ENCODE data around the gene CD300LG. TPM values are rescaled to one million over a fixed set of nuclear protein-coding genes. Genes with fewer than 3 reads are reported as not detected.
"Not testable (repeated sequence)": the region's sequence is repeated elsewhere in the genome, so short reads cannot be mapped to it uniquely, and the experiment has no call there.

CD300LG gene
- total RNA-seq, 2 experiments from 2014 or later, result not detected

DNA sequence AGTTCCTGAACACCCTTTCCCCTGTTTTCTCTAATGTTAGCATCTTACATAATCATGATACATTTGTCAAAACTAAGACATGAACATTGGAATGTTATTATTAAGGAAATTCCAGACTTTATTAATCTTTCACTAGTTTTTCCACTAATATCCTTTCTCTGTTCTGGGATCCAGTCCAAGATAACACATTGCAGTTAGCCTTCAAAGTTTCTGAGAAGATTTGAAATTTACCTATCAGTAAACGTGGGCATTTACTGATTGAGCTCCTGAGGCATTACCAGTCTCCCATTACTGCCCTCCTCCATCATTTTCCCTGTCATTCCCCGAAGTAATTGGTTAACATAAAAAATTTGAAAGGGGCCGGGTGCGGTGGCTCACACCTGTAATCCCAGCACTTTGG is 5.7 kb upstream of the CD300LG start:
- ChIA-PET CTCF (ENCODE audit: unreplicated experiment) (no interaction called here), POLR2A (interaction anchor here (0.6 kb wide), 1 partner anchor 365 kb away, joined by 5 read pairs; no protein-coding TSS in a partner anchor)
- no peak overlapping the region for H3K27ac ChIP-seq (ENCODE audit: low read depth, low read length, poor library complexity, severe bottlenecking)
- H2AFZ ChIP-seq (ENCODE audit: low read length), result no peak overlapping the region
- no peaks in the 10 kb centered on the region for H3K79me2 ChIP-seq (ENCODE audit: insufficient read depth, low read depth, low read length)
- TF ChIP-seq, protein P1, sequence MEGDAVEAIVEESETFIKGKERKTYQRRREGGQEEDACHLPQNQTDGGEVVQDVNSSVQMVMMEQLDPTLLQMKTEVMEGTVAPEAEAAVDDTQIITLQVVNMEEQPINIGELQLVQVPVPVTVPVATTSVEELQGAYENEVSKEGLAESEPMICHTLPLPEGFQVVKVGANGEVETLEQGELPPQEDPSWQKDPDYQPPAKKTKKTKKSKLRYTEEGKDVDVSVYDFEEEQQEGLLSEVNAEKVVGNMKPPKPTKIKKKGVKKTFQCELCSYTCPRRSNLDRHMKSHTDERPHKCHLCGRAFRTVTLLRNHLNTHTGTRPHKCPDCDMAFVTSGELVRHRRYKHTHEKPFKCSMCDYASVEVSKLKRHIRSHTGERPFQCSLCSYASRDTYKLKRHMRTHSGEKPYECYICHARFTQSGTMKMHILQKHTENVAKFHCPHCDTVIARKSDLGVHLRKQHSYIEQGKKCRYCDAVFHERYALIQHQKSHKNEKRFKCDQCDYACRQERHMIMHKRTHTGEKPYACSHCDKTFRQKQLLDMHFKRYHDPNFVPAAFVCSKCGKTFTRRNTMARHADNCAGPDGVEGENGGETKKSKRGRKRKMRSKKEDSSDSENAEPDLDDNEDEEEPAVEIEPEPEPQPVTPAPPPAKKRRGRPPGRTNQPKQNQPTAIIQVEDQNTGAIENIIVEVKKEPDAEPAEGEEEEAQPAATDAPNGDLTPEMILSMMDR (conservative IDR thresholded peaks at IDR 0.05; ENCODE audit: low read length), result no peak
- no peak for TF ChIP-seq EZH2phosphoT487 (IDR thresholded peaks at IDR 0.05; ENCODE audit: borderline replicate concordance, low read depth, low read length)
- no peak overlapping the region for H3K4me2 ChIP-seq (ENCODE audit: low read length)
- H3K4me1 ChIP-seq (ENCODE audit: insufficient read depth, low read length, poor library complexity, severe bottlenecking), result no peaks in the 10 kb centered on the region
- no peak overlapping the region for H3K4me3 ChIP-seq (ENCODE audit: low read depth, low read length, poor library complexity, severe bottlenecking)
- no peak for DNase-seq (ENCODE audit: low spot score)
- H3K9me3 ChIP-seq (ENCODE audit: low read length), result no peaks in the 10 kb centered on the region
- H4K20me1 ChIP-seq (ENCODE audit: insufficient read depth, low read length), result no peaks in the 10 kb centered on the region
- BruUV-seq (replicated peaks), result no TSS peak
- H3K36me3 ChIP-seq (ENCODE audit: insufficient read depth, low read length), result no peaks in the 10 kb centered on the region
- intact Hi-C loops (cut with micrococcal nuclease; ENCODE audit: unreplicated experiment), result no loop called here
- H3K9me2 ChIP-seq (ENCODE audit: insufficient read depth, low read length), result no peaks in the 10 kb centered on the region

DNA sequence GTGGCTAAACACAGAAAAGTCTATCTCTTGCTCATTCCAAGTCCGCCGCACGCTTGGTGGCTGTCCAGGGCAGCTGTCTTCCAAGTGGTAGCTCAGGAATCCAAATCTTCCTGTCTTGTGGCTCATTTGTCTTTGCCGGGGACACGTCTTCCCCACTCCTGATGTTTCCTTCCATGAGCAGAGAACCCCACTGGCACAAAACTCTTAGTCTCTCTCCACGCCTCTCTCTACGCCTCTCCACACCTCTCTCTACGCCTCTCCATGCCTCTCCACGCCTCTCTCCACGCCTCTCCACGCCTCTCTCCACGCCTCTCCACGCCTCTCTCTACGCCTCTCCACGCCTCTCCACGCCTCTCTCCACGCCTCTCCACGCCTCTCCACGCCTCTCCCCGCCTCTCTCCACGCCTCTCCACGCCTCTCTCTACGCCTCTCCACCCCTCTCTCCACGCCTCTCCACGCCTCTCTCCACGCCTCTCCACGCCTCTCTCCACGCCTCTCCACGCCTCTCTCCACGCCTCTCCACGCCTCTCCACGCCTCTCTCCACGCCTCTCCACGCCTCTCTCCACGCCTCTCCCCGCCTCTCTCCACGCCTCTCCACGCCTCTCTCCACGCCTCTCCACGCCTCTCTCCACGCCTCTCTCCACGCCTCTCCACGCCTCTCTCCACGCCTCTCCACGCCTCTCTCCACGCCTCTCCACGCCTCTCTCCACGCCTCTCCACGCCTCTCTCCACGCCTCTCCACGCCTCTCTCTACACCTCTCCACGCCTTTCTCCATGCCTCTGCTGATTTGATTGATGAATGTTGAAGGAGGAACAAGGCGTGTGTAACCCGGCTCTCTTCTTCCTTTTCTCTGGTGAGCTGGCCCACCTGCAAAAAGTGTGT is 4.6 kb upstream of the CD300LG start:
- H3K4me2 ChIP-seq (ENCODE audit: low read length); intact Hi-C loops (cut with micrococcal nuclease; ENCODE audit: unreplicated experiment); CTCF ChIA-PET (ENCODE audit: unreplicated experiment); H3K36me3 ChIP-seq (ENCODE audit: insufficient read depth, low read length); H3K9me3 ChIP-seq (ENCODE audit: low read length); DNase-seq (ENCODE audit: low spot score); H3K4me3 ChIP-seq (ENCODE audit: low read depth, low read length, poor library complexity, severe bottlenecking); H3K9me2 ChIP-seq (ENCODE audit: insufficient read depth, low read length); H3K27ac ChIP-seq (ENCODE audit: low read depth, low read length, poor library complexity, severe bottlenecking); H3K79me2 ChIP-seq (ENCODE audit: insufficient read depth, low read depth, low read length); H3K4me1 ChIP-seq (ENCODE audit: insufficient read depth, low read length, poor library complexity, severe bottlenecking); H4K20me1 ChIP-seq (ENCODE audit: insufficient read depth, low read length); BruUV-seq (replicated peaks); H2AFZ ChIP-seq (ENCODE audit: low read length): not testable (repeated sequence)
- POLR2A ChIA-PET, result interaction anchor here (0.6 kb wide), 1 partner anchor 967 kb away, joined by 5 read pairs; no protein-coding TSS in a partner anchor

DNA sequence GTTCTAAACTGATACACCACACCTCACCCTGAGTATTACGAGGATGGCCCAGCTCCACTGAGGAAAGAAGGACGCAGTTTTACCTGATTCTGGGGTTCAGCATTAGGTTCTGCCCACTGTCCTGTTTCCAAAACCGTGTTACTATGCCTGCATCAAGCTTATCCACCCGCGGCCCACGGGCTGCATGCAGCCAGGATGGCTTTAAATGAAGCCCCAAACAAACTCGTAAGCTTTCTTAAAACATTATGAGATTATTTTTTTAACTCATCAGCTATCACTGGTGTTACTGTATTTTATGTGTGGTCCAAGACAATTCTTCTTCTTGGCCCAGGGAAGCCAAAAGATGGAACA is 4.0 kb upstream of the CD300LG start:
- no TSS peak for BruUV-seq (replicated peaks)
- Histone ChIP-seq H3K36me3 (ENCODE audit: insufficient read depth, low read length) (no peaks in the 10 kb centered on the region), H3K4me1 (ENCODE audit: insufficient read depth, low read length, poor library complexity, severe bottlenecking) (no peaks in the 10 kb centered on the region), H3K4me3 (ENCODE audit: low read depth, low read length, poor library complexity, severe bottlenecking) (no peak overlapping the region), H3K27ac (ENCODE audit: low read depth, low read length, poor library complexity, severe bottlenecking) (no peak overlapping the region), H2AFZ (ENCODE audit: low read length) (no peak overlapping the region), H4K20me1 (ENCODE audit: insufficient read depth, low read length) (no peaks in the 10 kb centered on the region), H3K4me2 (ENCODE audit: low read length) (no peak overlapping the region), H3K9me3 (ENCODE audit: low read length) (no peaks in the 10 kb centered on the region), H3K79me2 (ENCODE audit: insufficient read depth, low read depth, low read length) (no peaks in the 10 kb centered on the region), H3K9me2 (ENCODE audit: insufficient read depth, low read length) (no peaks in the 10 kb centered on the region)
- intact Hi-C loops (cut with micrococcal nuclease; ENCODE audit: unreplicated experiment), result no loop called here
- CTCF ChIA-PET (ENCODE audit: unreplicated experiment), result no interaction called here
- no peak for TF ChIP-seq EZH2phosphoT487 (IDR thresholded peaks at IDR 0.05; ENCODE audit: borderline replicate concordance, low read depth, low read length)
- TF ChIP-seq, protein P1 (conservative IDR thresholded peaks at IDR 0.05; ENCODE audit: low read length), result no peak
- no peak for DNase-seq (ENCODE audit: low spot score)
- POLR2A ChIA-PET, result no interaction called here

All from OCI-LY7 (cell line).